Skeletal muscle tissue (tissue), 4 donors: ENCODE data around the gene PCGF6. TPM values are rescaled to one million over a fixed set of nuclear protein-coding genes. Genes with fewer than 3 reads are reported as not detected.

ENCODE experiments used
- H3K27ac ChIP-seq: one replicate; pipeline ENCODE4 v1.7.0; 2013; ENCODE audit warnings: mild to moderate bottlenecking, low read depth, low read length, inconsistent platforms
- H3K27me3 ChIP-seq, 3 donors: one replicate each; pipeline ENCODE4 v1.7.0; 2013; ENCODE audit warnings: low read length in 3 of 3; ENCODE audit not compliant: control insufficient read depth in 3 of 3, insufficient read depth in 3 of 3
- H3K36me3 ChIP-seq, 3 donors: one replicate each; pipeline ENCODE4 v1.7.0; 2013; ENCODE audit warnings: low read length in 3 of 3; ENCODE audit not compliant: control insufficient read depth in 3 of 3, insufficient read depth in 3 of 3
- H3K4me1 ChIP-seq, 3 donors: one replicate each; pipeline ENCODE4 v1.7.0; 2013; ENCODE audit warnings: low read length in 3 of 3, mild to moderate bottlenecking in 3 of 3; ENCODE audit not compliant: control insufficient read depth in 3 of 3, insufficient read depth in 3 of 3
- H3K4me3 ChIP-seq, 3 donors: one replicate each; pipeline ENCODE4 v1.7.0; 2013; ENCODE audit warnings: low read length in 3 of 3
- H3K9ac ChIP-seq, 3 donors: one replicate each; pipeline ENCODE4 v1.7.0; 2013; ENCODE audit warnings: low read length in 3 of 3, mild to moderate bottlenecking in 3 of 3, moderate library complexity in 2 of 3, low read depth in 1 of 3
- H3K9me3 ChIP-seq, 3 donors: one replicate each; pipeline ENCODE4 v1.7.0; 2013; ENCODE audit warnings: low read length in 3 of 3; ENCODE audit not compliant: control insufficient read depth in 3 of 3
- total RNA-seq: library from RNA; depleted of rRNA; stranded (reverse); fragments of >200 nt; gene quantifications from one replicate; pipeline ENCODE4 v1.2.3, GENCODE V29; 2014
- donor health status: Osteomylitis.

The PCGF6 gene
- total RNA-seq, 1 donor from 2014 or later, result 9.4 TPM

DNA sequence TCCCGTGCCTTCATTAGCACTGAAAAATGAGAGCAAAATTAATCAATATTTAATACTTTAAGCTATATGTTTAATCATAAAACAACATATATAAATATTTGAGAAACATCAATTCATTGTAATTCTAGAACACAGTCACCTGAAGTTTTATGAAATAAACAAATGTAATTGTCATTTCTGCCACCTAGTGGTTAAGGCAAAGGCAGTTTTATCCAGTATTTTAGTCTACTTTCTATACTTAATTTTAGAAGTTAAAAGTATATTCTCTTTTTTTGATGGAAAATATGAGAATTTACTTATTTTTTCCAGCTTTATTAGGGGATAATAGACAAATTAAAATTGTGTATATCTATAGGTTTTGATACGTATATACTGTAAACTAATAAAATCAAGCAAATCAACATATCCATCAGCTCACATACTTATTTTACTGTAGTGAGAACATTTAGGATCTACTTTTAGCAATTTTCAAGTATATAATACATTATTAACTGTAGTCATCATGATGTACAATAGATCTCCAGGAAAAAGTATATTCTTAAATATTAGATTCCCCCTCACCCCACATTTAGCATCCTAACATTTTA is 16.9 kb downstream of the PCGF6 start:
- Histone ChIP-seq H3K4me3 (no peak overlapping the region), H3K4me1 (no peaks in the 10 kb centered on the region), H3K27me3 (no peaks in the 10 kb centered on the region), H3K27ac (no peak overlapping the region), H3K36me3 (peaks cover 8 to 12% (median 9%) of the 10 kb centered on the region in 3 donors), H3K9ac (no peak overlapping the region), H3K9me3 (no peaks in the 10 kb centered on the region)

DNA sequence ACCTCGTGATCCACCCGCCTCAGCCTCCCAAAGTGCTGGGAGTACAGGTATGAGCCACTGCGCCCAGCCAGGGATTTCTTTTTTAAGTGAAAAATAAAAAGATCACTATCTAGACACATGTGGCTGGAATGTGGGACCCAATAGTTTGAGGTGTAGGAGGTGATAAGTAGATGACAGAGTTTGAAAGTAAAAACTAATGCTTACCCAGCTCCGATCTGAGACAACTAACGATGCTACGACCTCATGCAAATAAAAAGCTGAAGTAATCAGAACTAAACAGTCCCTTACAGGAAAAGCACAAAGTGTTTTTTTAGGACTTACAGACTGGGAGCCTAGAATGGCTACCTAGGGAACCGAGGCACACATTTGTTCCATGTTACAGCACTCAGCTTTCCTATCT is 23.0 kb downstream of the PCGF6 start:
- H3K36me3 ChIP-seq, result peaks cover 0 to 13% (median 13%) of the 10 kb centered on the region in 3 donors
- H3K27ac ChIP-seq, result no peak overlapping the region
- H3K9me3 ChIP-seq, result no peaks in the 10 kb centered on the region
- no peak overlapping the region for H3K9ac ChIP-seq
- H3K4me1 ChIP-seq, result no peaks in the 10 kb centered on the region
- H3K27me3 ChIP-seq, result no peaks in the 10 kb centered on the region
- H3K4me3 ChIP-seq, result no peak overlapping the region

DNA sequence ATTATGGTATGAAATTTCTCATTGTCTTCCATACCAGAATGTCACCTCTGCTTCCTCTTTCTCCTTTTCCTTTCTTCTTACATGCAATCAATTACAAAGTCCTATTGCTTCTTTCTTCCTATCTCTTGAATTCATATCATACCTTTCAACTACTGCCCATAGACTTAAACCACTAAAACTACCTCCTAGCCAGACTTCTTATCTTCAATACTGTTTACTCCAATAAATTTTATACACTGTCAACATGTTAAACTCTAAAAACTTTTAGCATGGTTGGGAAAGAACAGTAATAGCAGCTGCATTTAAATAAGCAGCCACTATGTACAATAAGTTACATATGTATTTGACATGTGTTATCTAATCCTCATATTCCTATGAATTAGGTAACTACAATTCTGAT is 34.9 kb downstream of the PCGF6 start:
- Histone ChIP-seq H3K9me3 (no peaks in the 10 kb centered on the region), H3K4me1 (no peaks in the 10 kb centered on the region), H3K36me3 (peaks cover 8 to 10% (median 9%) of the 10 kb centered on the region in 3 donors), H3K27ac (no peak overlapping the region), H3K27me3 (no peaks in the 10 kb centered on the region), H3K9ac (no peak overlapping the region), H3K4me3 (no peak overlapping the region)

DNA sequence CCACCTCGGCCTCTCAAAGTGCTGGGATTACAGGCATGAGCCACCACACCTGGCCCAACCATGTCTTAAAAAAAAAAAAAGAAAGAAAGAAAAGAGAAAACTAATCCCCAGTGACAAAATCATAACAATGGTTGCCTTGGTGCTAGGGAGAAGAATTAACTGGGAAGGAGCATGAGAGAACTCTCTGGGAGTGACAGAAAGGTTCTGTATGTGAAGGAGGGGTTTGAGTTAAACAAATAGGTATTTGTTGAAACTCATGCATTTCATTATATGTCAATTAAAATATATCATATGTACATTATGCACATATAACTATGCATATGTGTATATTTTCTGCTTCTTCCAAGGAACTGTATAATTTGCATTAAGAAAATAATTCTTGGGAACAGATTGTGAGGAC is 40.7 kb downstream of the PCGF6 start:
- Histone ChIP-seq H3K27me3 (no peaks in the 10 kb centered on the region), H3K36me3 (peaks cover 9 to 17% (median 14%) of the 10 kb centered on the region in 3 donors), H3K9ac (no peak overlapping the region), H3K4me3 (no peak overlapping the region), H3K27ac (no peak overlapping the region), H3K9me3 (no peaks in the 10 kb centered on the region), H3K4me1 (no peaks in the 10 kb centered on the region)

DNA sequence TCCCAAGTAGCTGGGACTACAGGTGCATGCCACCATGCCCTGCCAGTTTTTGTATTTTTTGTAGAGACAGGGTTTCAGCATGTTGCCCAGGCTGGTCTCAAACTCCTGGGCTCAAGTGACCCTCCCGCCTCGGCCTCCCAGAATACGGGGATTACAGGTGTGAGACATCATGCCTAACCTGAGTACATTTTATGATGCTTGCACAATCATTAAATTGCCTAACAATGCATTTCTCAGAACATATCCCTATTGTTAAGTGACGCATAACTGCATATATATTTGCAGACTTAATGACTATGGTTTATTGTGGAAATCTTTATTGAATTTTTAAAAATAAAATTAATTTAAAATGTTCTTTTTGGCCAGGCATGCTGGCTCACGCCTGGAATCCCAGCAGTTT is 43.3 kb downstream of the PCGF6 start:
- peaks cover 9 to 13% (median 12%) of the 10 kb centered on the region in 3 donors for H3K36me3 ChIP-seq
- H3K9me3 ChIP-seq, result no peaks in the 10 kb centered on the region
- H3K27ac ChIP-seq, result no peak overlapping the region
- H3K4me1 ChIP-seq, result no peaks in the 10 kb centered on the region
- no peaks in the 10 kb centered on the region for H3K27me3 ChIP-seq
- no peak overlapping the region for H3K9ac ChIP-seq
- no peak overlapping the region for H3K4me3 ChIP-seq

DNA sequence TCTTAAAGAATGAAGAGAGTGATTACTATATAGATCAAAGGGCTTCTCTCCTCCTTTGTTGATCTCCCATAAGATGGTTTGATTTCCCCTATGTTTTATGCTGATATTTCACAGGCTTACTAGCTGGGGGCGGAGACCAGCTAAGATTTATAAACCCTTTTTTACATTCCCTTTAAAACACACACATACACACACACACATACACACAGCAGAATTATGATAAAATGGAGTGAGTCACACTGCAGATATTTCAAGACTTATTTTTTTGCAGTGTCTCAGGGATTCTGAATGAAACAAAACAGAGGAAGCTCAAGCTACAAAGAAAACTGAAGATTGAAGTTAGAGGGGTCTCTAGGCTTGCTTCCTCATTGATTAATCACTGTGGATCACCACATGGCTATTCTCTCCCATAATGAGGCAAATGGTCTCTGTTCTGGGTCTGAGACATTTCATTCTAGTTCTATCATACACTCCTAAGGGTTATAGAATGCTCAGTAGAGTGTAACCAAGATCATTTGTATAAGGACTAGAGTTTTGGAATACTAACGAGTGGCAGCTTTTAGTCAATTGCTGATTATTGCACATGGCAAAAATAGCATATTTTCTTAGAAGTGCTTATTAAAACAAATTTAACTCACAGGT is 55.4 kb downstream of the PCGF6 start:
- no peak overlapping the region for H3K4me3 ChIP-seq
- H3K27ac ChIP-seq, result no peak overlapping the region
- H3K9me3 ChIP-seq, result no peaks in the 10 kb centered on the region
- no peak overlapping the region for H3K9ac ChIP-seq
- no peaks in the 10 kb centered on the region for H3K27me3 ChIP-seq
- H3K36me3 ChIP-seq, result no peaks in the 10 kb centered on the region
- H3K4me1 ChIP-seq, result no peaks in the 10 kb centered on the region

DNA sequence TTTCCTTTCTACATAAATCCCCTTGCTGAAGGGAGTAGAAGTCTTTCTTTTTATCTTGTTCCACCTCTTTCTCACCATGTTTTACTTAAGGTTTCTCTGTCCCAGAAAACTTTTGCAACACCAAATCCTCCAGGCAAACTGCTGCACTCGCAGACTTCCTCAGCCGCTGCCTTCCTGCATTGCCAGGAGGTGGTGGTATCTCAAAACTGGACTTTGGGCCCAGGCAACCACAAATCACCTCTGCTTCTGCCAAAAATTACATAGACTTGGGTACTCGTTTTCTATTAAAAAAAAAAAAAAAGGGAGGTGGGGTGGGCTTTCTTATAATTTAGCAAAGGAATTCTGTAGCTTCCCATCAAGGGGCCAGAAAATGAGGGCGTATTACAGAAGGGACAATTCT is 59.4 kb downstream of the PCGF6 start:
- Histone ChIP-seq H3K9me3 (no peaks in the 10 kb centered on the region), H3K4me3 (no peak overlapping the region), H3K9ac (no peak overlapping the region), H3K4me1 (no peaks in the 10 kb centered on the region), H3K36me3 (no peaks in the 10 kb centered on the region), H3K27me3 (peaks cover 4 to 17% (median 17%) of the 10 kb centered on the region in 3 donors), H3K27ac (no peak overlapping the region)

DNA sequence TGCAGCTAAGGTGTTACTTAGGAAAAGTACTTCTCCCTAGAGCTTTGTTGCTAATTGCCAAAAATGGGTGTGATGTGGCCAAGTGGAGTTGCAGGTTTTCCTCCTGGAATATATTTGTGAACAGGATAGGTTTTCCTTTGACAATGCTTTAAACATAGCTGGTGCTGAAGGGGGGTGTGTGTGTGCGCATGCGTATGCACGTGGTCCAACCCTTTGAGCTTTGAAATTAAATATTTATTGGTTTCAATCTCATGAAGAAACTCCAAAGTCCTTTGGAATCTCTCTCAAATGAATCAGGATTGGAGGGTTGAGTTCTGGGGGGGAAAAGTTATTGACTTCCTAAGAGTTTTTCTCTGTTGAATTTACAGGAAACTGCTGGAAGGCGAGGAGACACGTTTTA is 62.9 kb downstream of the PCGF6 start:
- no peak overlapping the region for H3K9ac ChIP-seq

DNA sequence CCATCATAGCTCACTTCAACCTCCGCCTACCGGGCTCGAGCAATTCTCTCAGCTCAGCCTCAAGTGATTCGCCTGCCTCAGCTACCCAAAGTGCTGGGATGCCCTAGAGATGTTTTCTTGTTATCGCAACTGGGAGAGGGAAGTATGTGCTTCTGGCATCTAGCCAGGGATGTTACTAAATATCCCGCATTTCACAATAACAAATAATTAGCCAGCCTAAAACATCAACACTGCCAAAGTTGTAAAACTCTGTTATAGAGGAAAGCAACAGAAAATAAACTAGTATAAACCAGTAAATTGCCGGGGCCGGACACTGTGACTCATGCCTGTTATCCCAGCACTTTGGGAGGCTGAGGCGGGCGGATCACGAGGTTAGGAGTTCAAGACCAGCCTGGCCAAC is 66.8 kb downstream of the PCGF6 start:
- H3K4me3 ChIP-seq, result no peak overlapping the region

More for the DNA sequence above, 62.9 kb downstream of the PCGF6 start:
- no peaks in the 10 kb centered on the region for H3K36me3 ChIP-seq
- H3K4me1 ChIP-seq, result no peaks in the 10 kb centered on the region
- H3K9me3 ChIP-seq, result no peaks in the 10 kb centered on the region
- no peak overlapping the region for H3K27ac ChIP-seq
- no peak overlapping the region for H3K4me3 ChIP-seq
- peaks cover 4 to 22% (median 17%) of the 10 kb centered on the region in 3 donors for H3K27me3 ChIP-seq

DNA sequence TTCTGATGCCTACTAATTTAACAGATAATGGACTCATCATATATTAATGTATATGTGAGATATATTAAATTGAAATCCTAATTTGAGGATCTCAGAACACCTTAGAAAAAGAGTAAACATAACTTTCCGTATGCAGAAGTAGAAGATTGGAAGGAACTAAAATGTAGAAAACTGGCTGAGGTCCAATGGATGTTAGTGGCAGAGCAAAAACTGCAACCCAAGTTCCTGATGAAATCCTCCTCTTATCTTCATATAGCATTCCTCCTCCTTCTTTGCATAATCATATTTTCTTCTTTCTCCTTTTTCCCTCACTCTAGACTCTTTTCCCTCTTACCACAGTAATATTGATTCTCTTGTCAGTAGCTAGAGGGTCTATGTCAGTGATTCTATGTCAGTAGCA is 68.0 kb downstream of the PCGF6 start:
- H3K27me3 ChIP-seq, result peaks cover 28 to 42% (median 41%) of the 10 kb centered on the region in 3 donors

More for the DNA sequence above, 66.8 kb downstream of the PCGF6 start:
- Histone ChIP-seq H3K36me3 (no peaks in the 10 kb centered on the region), H3K4me1 (no peaks in the 10 kb centered on the region), H3K9me3 (no peaks in the 10 kb centered on the region), H3K27me3 (peaks cover 17 to 35% (median 33%) of the 10 kb centered on the region in 3 donors), H3K9ac (no peak overlapping the region), H3K27ac (no peak overlapping the region)

More for the DNA sequence above, 68.0 kb downstream of the PCGF6 start:
- Histone ChIP-seq H3K36me3 (no peaks in the 10 kb centered on the region), H3K4me1 (no peaks in the 10 kb centered on the region), H3K9me3 (no peaks in the 10 kb centered on the region), H3K4me3 (no peak overlapping the region), H3K9ac (no peak overlapping the region), H3K27ac (no peak overlapping the region)
